Endothelial cell (in vitro differentiated cells): ENCODE measurements around the gene HADH. TPM values are rescaled to one million over a fixed set of nuclear protein-coding genes. Genes with fewer than 3 reads are reported as not detected.
"Not testable (repeated sequence)": the region's sequence is repeated elsewhere in the genome, so short reads cannot be mapped to it uniquely, and the experiment has no call there.

Experiments used
- DNase-seq: peaks from one replicate; pipeline ENCODE4 v3.0.0; 2021; ENCODE audit warnings: low spot score
- H3K27ac Mint-ChIP-seq: one replicate; pipeline ENCODE4 v1.8.0; 2021; ENCODE audit warnings: mixed read lengths, inconsistent platforms; ENCODE audit not compliant: unreplicated experiment
- H3K27me3 Mint-ChIP-seq: one replicate; pipeline ENCODE4 v1.8.0; 2021; ENCODE audit warnings: mild to moderate bottlenecking, moderate library complexity, mixed read lengths, inconsistent platforms; ENCODE audit not compliant: unreplicated experiment
- H3K36me3 Mint-ChIP-seq: one replicate; pipeline ENCODE4 v1.8.0; 2021; ENCODE audit warnings: mild to moderate bottlenecking, low read depth, mixed read lengths, inconsistent platforms; ENCODE audit not compliant: unreplicated experiment
- H3K4me1 Mint-ChIP-seq: one replicate; pipeline ENCODE4 v1.8.0; 2021; ENCODE audit warnings: mild to moderate bottlenecking, mixed read lengths, inconsistent platforms; ENCODE audit not compliant: unreplicated experiment
- H3K4me3 Mint-ChIP-seq: one replicate; pipeline ENCODE4 v1.8.0; 2021; ENCODE audit warnings: mild to moderate bottlenecking, mixed read lengths, inconsistent platforms; ENCODE audit not compliant: unreplicated experiment
- H3K9me3 Mint-ChIP-seq: one replicate; pipeline ENCODE4 v1.8.0; 2021; ENCODE audit warnings: mixed read lengths, inconsistent platforms; ENCODE audit not compliant: unreplicated experiment
- total RNA-seq: library from RNA; stranded (reverse); fragmentation: NEBNext Ultra II Directional; extraction: Animal tissue kit (Norgen Biotek cat#: 25700); gene quantifications from one replicate; pipeline ENCODE4 v1.2.1, GENCODE V29; 2021; ENCODE audit not compliant: unreplicated experiment
- TF ChIP-seq, protein P1 (sequence below): fragments of 200-600 bp; sonication (generic); IDR thresholded peaks from one replicate; pipeline ENCODE4 v1.5.0; 2021; ENCODE audit warnings: antibody characterized with exemption; ENCODE audit not compliant: unreplicated experiment

HADH gene
- total RNA-seq, 1 donor from 2014 or later: 26.6 TPM

DNA sequence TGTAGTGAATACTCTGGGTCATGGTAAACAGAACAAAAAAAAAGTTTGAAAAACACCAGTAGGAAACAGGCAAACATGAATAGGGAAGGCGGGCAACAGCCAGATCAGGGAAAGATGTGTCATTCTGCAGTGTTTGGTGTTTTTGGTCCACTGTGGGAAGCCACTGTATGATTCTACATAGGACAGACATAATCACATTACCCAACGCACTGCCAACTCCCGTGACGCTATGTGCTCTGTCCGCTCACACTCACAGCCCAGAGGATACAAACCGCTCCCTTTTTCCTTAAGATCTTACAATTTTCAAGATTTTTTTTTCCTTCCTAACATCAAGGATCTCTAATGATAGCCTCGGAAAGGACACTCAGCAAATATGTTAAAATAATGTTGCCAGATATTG, 59.3 kb downstream of the HADH start:
- no peak overlapping the region for H3K4me3 Mint-ChIP-seq
- peaks cover 20% of the 10 kb centered on the region for H3K4me1 Mint-ChIP-seq
- no peak overlapping the region for H3K27ac Mint-ChIP-seq
- no peak for DNase-seq
- peaks cover 4% of the 10 kb centered on the region for H3K36me3 Mint-ChIP-seq
- H3K9me3 Mint-ChIP-seq: no peaks in the 10 kb centered on the region
- TF ChIP-seq, protein P1, sequence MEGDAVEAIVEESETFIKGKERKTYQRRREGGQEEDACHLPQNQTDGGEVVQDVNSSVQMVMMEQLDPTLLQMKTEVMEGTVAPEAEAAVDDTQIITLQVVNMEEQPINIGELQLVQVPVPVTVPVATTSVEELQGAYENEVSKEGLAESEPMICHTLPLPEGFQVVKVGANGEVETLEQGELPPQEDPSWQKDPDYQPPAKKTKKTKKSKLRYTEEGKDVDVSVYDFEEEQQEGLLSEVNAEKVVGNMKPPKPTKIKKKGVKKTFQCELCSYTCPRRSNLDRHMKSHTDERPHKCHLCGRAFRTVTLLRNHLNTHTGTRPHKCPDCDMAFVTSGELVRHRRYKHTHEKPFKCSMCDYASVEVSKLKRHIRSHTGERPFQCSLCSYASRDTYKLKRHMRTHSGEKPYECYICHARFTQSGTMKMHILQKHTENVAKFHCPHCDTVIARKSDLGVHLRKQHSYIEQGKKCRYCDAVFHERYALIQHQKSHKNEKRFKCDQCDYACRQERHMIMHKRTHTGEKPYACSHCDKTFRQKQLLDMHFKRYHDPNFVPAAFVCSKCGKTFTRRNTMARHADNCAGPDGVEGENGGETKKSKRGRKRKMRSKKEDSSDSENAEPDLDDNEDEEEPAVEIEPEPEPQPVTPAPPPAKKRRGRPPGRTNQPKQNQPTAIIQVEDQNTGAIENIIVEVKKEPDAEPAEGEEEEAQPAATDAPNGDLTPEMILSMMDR: no peak
- no peaks in the 10 kb centered on the region for H3K27me3 Mint-ChIP-seq

DNA sequence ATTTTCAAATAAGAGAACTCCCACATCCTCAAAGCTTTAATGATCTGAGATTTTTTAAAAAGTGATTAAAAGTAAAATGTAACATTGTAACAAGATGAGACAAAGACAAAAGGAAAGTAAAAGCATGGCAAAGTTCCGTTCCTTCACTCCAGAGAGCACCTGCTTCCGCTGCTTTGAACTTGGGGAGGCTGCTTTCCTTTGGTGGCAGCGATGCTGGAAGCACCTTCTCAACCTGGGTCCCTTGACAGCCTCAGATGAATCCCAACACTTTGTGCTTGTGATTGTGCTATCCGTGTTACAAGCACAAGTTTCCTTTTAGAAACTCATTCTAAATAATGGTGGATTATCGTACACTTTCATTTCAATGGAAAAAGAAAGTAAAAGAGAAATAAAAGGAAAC, 59.7 kb downstream of the HADH start:
- DNase-seq: no peak
- Mint-ChIP-seq H3K4me1 (peaks cover 20% of the 10 kb centered on the region), H3K9me3 (no peaks in the 10 kb centered on the region), H3K27ac (no peak overlapping the region), H3K27me3 (no peaks in the 10 kb centered on the region), H3K36me3 (peaks cover 4% of the 10 kb centered on the region), H3K4me3 (no peak overlapping the region)
- TF ChIP-seq, protein P1: no peak

DNA sequence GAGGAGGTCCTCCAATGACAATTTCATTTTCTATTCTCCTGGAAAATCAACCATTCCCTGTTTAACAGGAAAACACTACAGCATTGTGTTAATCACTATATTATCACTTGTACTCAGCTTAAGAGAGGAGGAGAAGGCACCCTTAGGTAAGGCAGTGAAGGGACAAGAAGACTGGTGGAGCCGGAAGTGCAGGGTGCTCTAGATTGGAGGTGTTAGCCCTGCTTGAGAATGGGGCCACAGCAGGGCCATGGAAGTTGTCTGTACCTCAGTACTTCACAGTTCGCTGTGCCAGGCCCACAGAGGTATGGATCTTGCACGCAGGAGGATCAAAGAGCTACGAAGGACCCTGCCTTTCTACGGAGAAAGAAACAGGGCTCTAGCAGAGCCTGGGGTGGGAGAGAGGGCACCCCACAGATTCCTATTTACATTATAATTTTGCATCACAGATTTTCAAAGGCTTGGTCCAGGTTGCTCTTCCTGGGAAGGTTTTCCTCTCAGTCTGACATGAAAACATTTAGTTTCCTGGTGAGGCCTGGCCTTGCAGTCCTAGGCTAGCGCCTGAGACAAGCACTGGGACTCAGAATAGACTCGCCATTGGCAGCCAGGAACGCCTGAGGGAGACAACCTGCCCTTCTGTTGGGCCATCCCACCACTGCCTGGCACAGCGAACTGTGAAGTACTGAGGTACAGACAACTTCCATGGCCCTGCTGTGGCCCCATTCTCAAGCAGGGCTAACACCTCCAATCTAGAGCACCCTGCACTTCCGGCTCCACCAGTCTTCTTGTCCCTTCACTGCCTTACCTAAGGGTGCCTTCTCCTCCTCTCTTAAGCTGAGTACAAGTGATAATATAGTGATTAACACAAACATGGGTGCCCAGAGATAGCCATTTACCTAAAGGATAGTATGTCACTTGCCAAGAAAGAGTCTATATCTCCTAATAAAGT, 60.8 kb downstream of the HADH start:
- H3K4me3 Mint-ChIP-seq, H3K27me3 Mint-ChIP-seq, H3K36me3 Mint-ChIP-seq, H3K27ac Mint-ChIP-seq, H3K9me3 Mint-ChIP-seq, DNase-seq: not testable (repeated sequence)
- H3K4me1 Mint-ChIP-seq: peaks cover 20% of the 10 kb centered on the region

DNA sequence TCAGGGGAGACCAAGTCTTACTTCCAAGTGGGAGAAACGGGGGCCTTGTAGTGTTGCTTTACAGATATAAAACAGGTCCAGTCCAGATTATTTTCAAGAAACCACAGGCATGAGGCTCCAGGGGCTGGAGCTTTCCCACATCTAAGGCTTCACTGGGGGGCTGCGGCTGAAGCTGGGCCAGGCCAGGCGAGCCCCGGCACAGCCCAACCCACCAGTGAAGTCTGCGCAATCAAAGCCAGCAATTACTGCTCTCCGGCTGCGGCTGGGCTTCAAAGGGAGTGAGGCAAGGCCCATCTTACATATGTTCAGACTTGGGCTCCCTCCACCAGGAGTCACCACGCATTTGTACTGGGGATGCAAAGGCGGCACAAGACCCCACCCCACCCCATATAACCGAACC, 61.7 kb downstream of the HADH start:
- TF ChIP-seq, protein P1: no peak
- Mint-ChIP-seq H3K9me3 (no peaks in the 10 kb centered on the region), H3K4me3 (no peak overlapping the region), H3K36me3 (peaks cover 4% of the 10 kb centered on the region), H3K4me1 (peaks cover 29% of the 10 kb centered on the region), H3K27ac (no peak overlapping the region), H3K27me3 (no peaks in the 10 kb centered on the region)
- no peak for DNase-seq

DNA sequence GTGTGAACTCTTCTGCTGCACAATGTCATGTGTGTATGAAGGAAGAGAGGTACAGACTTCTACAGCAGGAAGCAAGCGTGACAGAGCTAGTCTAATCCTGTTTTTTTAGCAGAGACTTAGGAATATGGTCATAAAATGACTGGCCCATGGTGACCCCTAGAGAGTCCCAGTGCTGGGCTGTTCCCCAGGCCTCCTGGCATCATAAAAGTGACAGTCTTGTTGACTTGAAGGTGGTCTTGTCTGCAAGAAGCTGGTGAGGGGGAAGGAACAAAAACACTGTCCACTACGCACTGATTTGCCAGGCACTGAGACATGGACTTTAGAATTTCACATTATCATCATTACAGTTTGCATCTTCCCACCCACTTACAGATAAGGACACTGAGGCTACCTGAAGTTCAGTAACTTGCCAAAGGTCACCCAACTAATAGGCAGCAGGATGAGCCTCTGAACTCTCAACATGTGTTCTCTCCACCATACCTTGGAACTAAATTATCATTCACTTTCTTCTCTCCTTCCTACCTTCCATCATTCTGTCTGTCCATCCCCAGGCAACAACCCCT, 63.0 kb downstream of the HADH start:
- TF ChIP-seq, protein P1: no peak
- Mint-ChIP-seq H3K9me3 (no peaks in the 10 kb centered on the region), H3K27ac (no peak overlapping the region), H3K36me3 (peaks cover 4% of the 10 kb centered on the region), H3K4me1 (peaks cover 33% of the 10 kb centered on the region), H3K4me3 (no peak overlapping the region), H3K27me3 (no peaks in the 10 kb centered on the region)
- no peak for DNase-seq
